GM12878 (cell line): ENCODE data around the gene POU6F2. TPM values are rescaled to one million over a fixed set of nuclear protein-coding genes. Genes with fewer than 3 reads are reported as not detected.

Source experiments
- JUNB ChIP-seq: IDR thresholded peaks from 2 replicates; pipeline ENCODE4 v1.6.1; 2016; ENCODE audit warnings: antibody characterized with exemption, mild to moderate bottlenecking
- SPI1 ChIP-seq: IDR thresholded peaks from 2 replicates; pipeline ENCODE4 v1.6.1; 2011; ENCODE audit warnings: low read depth, mild to moderate bottlenecking, low read length, moderate library complexity, borderline replicate concordance; ENCODE audit not compliant: insufficient read depth
- polyA plus RNA-seq, 11 experiments: library from polyadenylated mRNA; depleted of rRNA in 4 of 11; unstranded in 6 of 11; stranded (reverse) in 5 of 11; fragments of >200 nt; fragmentation: Nextera tagmentation in 4 of 11; fragmentation: Illumina TruSeq in 1 of 11; extraction: Ambion mirVana in 4 of 11; extraction: Trizol in 1 of 11; gene quantifications; 1 replicate in 1 of 11; 2 replicates in 10 of 11; pipeline versions ENCODE4 v1.2.1 to v1.2.3, GENCODE V29; 2011 to 2016; ENCODE audit warnings: inconsistent platforms in 2 of 11, missing spikeins in 2 of 11, low read depth in 1 of 11
- total RNA-seq, 4 experiments: library from RNA; depleted of rRNA in 3 of 4; stranded (reverse); fragments of >200 nt in 3 of 4; fragmentation: Illumina TruSeq in 1 of 4; extraction: Trizol in 1 of 4; gene quantifications; 2 replicates each; pipeline versions ENCODE4 v1.2.1 to v1.2.3, GENCODE V29; 2013 to 2021
- TF ChIP-seq, protein P1 (sequence below): fragments of 450-650 bp; formaldehyde crosslinking; IDR thresholded peaks from 2 replicates; pipeline ENCODE4 v1.4.0; 2022; ENCODE audit warnings: mild to moderate bottlenecking, moderate library complexity
- TF ChIP-seq, protein P2 (sequence below): fragments of 450-650 bp; IDR thresholded peaks from 2 replicates; pipeline ENCODE4 v1.6.1; 2016; ENCODE audit warnings: mild to moderate bottlenecking
- TF ChIP-seq, protein P3 (sequence below): fragments of 450-650 bp; IDR thresholded peaks from 2 replicates; pipeline ENCODE4 v1.6.1; 2016; ENCODE audit warnings: mild to moderate bottlenecking, moderate library complexity, borderline replicate concordance
- TF ChIP-seq, protein P4 (sequence below): fragments of 450-650 bp; IDR thresholded peaks from 2 replicates; pipeline ENCODE4 v1.6.1; 2014; ENCODE audit warnings: mild to moderate bottlenecking

POU6F2 gene
- total and polyA plus RNA-seq, 10 of the 15 experiments (the other 5 are each of a cell fraction or from before 2014, with no cell fraction given): 0.10 TPM; not detected in 9

DNA sequence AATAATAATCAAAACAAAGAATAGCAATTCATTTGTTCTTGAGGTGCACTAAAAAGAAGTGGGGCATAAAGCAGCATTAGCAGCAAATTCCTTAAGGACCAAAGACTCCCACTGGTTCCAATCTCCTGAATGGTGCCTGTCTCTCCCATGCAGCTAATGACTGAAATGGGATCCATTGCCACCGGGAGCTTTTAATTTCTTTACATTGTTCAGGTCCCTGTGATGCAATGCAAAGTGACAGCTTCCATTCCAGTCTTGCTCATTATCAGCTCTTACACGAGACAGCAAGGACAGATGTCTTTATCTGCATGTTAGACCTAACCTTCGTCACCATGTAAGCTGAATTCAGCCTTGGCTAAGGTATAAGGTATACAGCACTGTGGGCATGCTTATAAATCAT, 148.1 kb downstream of the POU6F2 start (continued):
- TF ChIP-seq, protein P1, sequence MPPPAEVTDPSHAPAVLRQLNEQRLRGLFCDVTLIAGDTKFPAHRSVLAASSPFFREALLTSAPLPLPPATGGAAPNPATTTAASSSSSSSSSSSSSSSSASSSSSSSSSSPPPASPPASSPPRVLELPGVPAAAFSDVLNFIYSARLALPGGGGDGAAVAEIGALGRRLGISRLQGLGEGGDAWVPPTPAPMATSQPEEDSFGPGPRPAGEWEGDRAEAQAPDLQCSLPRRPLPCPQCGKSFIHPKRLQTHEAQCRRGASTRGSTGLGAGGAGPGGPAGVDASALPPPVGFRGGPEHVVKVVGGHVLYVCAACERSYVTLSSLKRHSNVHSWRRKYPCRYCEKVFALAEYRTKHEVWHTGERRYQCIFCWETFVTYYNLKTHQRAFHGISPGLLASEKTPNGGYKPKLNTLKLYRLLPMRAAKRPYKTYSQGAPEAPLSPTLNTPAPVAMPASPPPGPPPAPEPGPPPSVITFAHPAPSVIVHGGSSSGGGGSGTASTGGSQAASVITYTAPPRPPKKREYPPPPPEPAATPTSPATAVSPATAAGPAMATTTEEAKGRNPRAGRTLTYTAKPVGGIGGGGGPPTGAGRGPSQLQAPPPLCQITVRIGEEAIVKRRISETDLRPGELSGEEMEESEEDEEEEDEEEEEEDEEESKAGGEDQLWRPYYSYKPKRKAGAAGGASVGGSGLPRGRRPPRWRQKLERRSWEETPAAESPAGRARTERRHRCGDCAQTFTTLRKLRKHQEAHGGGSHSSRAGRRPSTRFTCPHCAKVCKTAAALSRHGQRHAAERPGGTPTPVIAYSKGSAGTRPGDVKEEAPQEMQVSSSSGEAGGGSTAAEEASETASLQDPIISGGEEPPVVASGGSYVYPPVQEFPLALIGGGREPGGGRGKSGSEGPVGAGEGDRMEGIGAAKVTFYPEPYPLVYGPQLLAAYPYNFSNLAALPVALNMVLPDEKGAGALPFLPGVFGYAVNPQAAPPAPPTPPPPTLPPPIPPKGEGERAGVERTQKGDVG: no peak
- TF ChIP-seq, protein P2, sequence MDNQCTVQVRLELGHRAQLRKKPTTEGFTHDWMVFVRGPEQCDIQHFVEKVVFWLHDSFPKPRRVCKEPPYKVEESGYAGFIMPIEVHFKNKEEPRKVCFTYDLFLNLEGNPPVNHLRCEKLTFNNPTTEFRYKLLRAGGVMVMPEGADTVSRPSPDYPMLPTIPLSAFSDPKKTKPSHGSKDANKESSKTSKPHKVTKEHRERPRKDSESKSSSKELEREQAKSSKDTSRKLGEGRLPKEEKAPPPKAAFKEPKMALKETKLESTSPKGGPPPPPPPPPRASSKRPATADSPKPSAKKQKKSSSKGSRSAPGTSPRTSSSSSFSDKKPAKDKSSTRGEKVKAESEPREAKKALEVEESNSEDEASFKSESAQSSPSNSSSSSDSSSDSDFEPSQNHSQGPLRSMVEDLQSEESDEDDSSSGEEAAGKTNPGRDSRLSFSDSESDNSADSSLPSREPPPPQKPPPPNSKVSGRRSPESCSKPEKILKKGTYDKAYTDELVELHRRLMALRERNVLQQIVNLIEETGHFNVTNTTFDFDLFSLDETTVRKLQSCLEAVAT: no peak
- TF ChIP-seq, protein P3, sequence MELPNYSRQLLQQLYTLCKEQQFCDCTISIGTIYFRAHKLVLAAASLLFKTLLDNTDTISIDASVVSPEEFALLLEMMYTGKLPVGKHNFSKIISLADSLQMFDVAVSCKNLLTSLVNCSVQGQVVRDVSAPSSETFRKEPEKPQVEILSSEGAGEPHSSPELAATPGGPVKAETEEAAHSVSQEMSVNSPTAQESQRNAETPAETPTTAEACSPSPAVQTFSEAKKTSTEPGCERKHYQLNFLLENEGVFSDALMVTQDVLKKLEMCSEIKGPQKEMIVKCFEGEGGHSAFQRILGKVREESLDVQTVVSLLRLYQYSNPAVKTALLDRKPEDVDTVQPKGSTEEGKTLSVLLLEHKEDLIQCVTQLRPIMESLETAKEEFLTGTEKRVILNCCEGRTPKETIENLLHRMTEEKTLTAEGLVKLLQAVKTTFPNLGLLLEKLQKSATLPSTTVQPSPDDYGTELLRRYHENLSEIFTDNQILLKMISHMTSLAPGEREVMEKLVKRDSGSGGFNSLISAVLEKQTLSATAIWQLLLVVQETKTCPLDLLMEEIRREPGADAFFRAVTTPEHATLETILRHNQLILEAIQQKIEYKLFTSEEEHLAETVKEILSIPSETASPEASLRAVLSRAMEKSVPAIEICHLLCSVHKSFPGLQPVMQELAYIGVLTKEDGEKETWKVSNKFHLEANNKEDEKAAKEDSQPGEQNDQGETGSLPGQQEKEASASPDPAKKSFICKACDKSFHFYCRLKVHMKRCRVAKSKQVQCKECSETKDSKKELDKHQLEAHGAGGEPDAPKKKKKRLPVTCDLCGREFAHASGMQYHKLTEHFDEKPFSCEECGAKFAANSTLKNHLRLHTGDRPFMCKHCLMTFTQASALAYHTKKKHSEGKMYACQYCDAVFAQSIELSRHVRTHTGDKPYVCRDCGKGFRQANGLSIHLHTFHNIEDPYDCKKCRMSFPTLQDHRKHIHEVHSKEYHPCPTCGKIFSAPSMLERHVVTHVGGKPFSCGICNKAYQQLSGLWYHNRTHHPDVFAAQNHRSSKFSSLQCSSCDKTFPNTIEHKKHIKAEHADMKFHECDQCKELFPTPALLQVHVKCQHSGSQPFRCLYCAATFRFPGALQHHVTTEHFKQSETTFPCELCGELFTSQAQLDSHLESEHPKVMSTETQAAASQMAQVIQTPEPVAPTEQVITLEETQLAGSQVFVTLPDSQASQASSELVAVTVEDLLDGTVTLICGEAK: no peak
- TF ChIP-seq SPI1: no peak
- TF ChIP-seq, protein P4, sequence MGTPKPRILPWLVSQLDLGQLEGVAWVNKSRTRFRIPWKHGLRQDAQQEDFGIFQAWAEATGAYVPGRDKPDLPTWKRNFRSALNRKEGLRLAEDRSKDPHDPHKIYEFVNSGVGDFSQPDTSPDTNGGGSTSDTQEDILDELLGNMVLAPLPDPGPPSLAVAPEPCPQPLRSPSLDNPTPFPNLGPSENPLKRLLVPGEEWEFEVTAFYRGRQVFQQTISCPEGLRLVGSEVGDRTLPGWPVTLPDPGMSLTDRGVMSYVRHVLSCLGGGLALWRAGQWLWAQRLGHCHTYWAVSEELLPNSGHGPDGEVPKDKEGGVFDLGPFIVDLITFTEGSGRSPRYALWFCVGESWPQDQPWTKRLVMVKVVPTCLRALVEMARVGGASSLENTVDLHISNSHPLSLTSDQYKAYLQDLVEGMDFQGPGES: no peak
- TF ChIP-seq JUNB: no peak
